Prostate gland (tissue), 2 donors: Measurements from ENCODE around the gene UBA7. TPM values are rescaled to one million over a fixed set of nuclear protein-coding genes. Genes with fewer than 3 reads are reported as not detected.

Experiments
- DNase-seq: peaks from one replicate; pipeline ENCODE4 v3.0.0-alpha.2; 2019; ENCODE audit warnings: low spot score
- H3K27ac ChIP-seq, 2 donors: fragments of 200-600 bp; sonication (generic); 2 replicates each; pipeline ENCODE4 v1.5.1; 2017 to 2019
- H3K27me3 ChIP-seq: fragments of 200-600 bp; sonication (generic); replicated peaks from 2 replicates; pipeline ENCODE4 v1.5.1; 2019; ENCODE audit not compliant: insufficient read depth
- H3K36me3 ChIP-seq, 2 donors: fragments of 200-600 bp; sonication (generic); 1 replicate in 1 of 2; 2 replicates in 1 of 2; pipeline versions ENCODE4 v1.5.1 to v1.8.1; 2017 to 2019
- H3K4me1 ChIP-seq: fragments of 200-600 bp; sonication (generic); replicated peaks from 2 replicates; pipeline ENCODE4 v1.5.1; 2019
- H3K4me3 ChIP-seq, 2 donors: fragments of 200-600 bp; sonication (generic); 2 replicates each; pipeline ENCODE4 v1.5.1; 2017 to 2019
- H3K9me3 ChIP-seq: fragments of 200-600 bp; sonication (generic); 2 replicates; pipeline ENCODE4 v1.5.1; 2017
- POLR2A ChIP-seq: fragments of 450-650 bp; IDR thresholded peaks from one replicate; pipeline ENCODE4 v1.6.1; 2016; ENCODE audit warnings: antibody characterized with exemption, mild to moderate bottlenecking
- POLR2AphosphoS5 ChIP-seq: sonication (generic); formaldehyde crosslinking; IDR thresholded peaks from one replicate; pipeline ENCODE4 v1.6.1; 2017; ENCODE audit warnings: antibody characterized with exemption
- WGBS: methylation state at CpG from one replicate; pipeline ENCODE4 v1.1.5; 2018; 5-methylcytosine and 5-hydroxymethylcytosine counted together
- intact Hi-C: fragments of 100-400 bp; cut with DNase I; formaldehyde crosslinking; loops from one replicate; pipeline ENCODE4 v1.14.2; 2022
- total RNA-seq, 2 donors: library from RNA; depleted of rRNA; stranded (reverse); fragments of >200 nt; gene quantifications; one replicate each; pipeline ENCODE4 v1.1.0, GENCODE V29; 2016
- TF ChIP-seq, protein P1 (sequence below), 4 experiments: fragments of 200-600 bp in 2 of 4; fragments of 450-650 bp in 2 of 4; sonication (generic) in 2 of 4; IDR thresholded peaks; 1 replicate in 3 of 4; 2 replicates in 1 of 4; pipeline ENCODE4 v1.5.1; 2016 to 2019; ENCODE audit warnings: antibody characterized with exemption in 4 of 4, mild to moderate bottlenecking in 2 of 4, moderate library complexity in 2 of 4

UBA7 gene
- total RNA-seq, 2 donors from 2014 or later = 50.5 to 96.9 TPM

DNA sequence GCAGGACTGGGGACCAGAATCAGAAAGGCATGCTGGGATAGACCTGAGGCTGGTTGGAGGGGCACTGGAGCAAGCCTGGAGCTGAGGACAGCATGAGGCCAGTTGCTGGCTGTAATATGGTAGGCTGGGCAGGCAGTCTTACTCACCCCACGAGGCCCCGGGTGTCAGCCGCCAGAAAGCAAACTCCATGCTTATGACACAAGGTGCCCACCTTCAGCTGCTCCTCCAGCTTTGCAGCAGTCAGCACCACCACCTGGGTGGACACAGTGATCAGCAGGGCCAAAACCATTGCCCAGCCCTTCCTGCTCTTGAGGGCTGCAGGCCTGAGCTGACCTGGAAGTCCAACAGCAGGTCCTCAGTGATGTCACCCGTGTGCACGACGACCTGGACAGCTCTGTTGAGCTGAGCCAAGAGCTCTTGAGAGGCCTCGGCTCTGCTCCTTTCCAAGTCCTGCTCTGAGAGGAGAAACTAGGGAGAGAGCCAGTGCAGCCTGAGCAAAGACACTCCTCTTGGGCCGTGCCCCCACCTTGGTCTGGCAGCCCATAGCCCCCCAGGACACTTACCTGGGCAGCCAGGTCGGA lies 747 bp downstream of the UBA7 start:
- WGBS = 35% methylated on average over 9 of the region's 9 CpGs
- Histone ChIP-seq H3K27ac (peak overlapping the region; percentile 66 to 71), H3K9me3 (no peaks in the 10 kb centered on the region), H3K4me1 (peaks cover 9% of the 10 kb centered on the region), H3K27me3 (no peaks in the 10 kb centered on the region), H3K4me3 (peak overlapping the region; percentile 33 to 34), H3K36me3 (peaks cover 0 to 10% of the 10 kb centered on the region in 2 donors)
- DNase-seq = no peak
- intact Hi-C loops = no loop called here
- TF ChIP-seq POLR2AphosphoS5 (no peak), POLR2A (no peak)
- TF ChIP-seq, protein P1, sequence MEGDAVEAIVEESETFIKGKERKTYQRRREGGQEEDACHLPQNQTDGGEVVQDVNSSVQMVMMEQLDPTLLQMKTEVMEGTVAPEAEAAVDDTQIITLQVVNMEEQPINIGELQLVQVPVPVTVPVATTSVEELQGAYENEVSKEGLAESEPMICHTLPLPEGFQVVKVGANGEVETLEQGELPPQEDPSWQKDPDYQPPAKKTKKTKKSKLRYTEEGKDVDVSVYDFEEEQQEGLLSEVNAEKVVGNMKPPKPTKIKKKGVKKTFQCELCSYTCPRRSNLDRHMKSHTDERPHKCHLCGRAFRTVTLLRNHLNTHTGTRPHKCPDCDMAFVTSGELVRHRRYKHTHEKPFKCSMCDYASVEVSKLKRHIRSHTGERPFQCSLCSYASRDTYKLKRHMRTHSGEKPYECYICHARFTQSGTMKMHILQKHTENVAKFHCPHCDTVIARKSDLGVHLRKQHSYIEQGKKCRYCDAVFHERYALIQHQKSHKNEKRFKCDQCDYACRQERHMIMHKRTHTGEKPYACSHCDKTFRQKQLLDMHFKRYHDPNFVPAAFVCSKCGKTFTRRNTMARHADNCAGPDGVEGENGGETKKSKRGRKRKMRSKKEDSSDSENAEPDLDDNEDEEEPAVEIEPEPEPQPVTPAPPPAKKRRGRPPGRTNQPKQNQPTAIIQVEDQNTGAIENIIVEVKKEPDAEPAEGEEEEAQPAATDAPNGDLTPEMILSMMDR (IDR thresholded peaks at IDR 0.05) = no peak

DNA sequence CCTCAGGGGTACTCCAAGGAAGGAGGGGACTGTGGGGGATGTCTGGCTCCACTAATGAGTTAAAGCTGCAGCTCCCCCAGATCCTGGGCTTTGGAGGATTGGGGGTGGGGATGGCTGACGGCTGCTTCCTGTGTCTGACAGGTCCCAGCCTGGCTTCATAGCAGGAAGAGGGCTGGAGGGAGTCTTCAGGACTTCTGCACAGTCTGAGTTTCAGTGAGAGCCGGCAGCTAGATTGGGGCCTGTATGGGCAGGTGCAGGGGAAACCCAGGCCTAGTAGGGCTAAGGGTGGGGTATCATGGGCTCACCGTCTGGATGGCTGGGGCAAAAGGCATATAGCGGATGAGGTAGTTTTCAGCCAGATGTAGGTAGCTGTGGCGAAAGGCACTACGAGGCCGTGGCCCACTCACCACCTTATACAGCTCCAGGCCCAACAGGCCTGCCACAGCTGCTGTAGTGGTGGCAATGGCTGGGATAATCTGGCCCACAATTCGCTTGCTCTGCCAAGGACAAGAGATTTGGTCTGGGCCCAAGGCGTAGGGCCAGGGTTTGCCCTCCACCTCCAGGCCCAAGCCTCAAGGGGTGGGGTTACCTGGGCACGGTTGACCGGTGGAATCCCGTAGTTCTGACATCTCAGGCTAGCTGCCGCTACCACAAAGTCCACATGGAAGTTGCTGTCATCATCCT lies 6.2 kb downstream of the UBA7 start:
- Histone ChIP-seq H3K4me1 (peaks cover 22% of the 10 kb centered on the region), H3K36me3 (peaks cover 0 to 10% of the 10 kb centered on the region in 2 donors), H3K27ac (peak overlapping the region; percentile 1 to 85), H3K9me3 (no peaks in the 10 kb centered on the region), H3K4me3 (no peak overlapping the region), H3K27me3 (no peaks in the 10 kb centered on the region)
- TF ChIP-seq POLR2AphosphoS5 (no peak), POLR2A (no peak)
- TF ChIP-seq, protein P1 (IDR thresholded peaks at IDR 0.05) = no peak
- DNase-seq = no peak
- WGBS = 54% methylated on average over 13 of the region's 13 CpGs
- intact Hi-C loops = no loop called here

DNA sequence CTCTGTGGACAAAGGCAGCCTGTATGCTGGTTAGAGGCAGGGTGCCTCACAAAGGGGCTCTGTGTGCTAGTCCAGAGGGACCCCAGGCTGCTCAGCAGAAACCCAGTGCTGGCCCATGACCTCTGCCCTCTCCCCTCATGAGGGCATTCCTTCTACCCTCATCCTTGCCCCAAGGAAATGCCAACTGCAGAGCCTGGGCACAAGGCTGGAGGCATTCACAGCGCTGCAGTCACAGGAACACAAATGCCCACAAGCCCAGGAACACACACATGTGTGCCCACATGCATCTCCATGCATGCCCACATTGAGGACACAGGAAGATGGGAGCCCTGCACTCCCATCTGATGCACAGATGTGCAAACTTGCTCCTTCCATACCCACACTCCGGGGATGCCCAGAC lies 6.9 kb downstream of the UBA7 start:
- no peaks in the 10 kb centered on the region for H3K9me3 ChIP-seq
- no peak for DNase-seq
- WGBS = 72% methylated on average over 2 of the region's 2 CpGs
- peaks cover 21% of the 10 kb centered on the region for H3K4me1 ChIP-seq
- intact Hi-C loops = no loop called here
- TF ChIP-seq, protein P1 (IDR thresholded peaks at IDR 0.05) = no peak
- TF ChIP-seq POLR2AphosphoS5 (no peak), POLR2A (no peak)
- no peak overlapping the region for H3K4me3 ChIP-seq
- peaks cover 0 to 9% of the 10 kb centered on the region in 2 donors for H3K36me3 ChIP-seq
- no peaks in the 10 kb centered on the region for H3K27me3 ChIP-seq
- H3K27ac ChIP-seq = peak overlapping the region; percentile 85 to 89

DNA sequence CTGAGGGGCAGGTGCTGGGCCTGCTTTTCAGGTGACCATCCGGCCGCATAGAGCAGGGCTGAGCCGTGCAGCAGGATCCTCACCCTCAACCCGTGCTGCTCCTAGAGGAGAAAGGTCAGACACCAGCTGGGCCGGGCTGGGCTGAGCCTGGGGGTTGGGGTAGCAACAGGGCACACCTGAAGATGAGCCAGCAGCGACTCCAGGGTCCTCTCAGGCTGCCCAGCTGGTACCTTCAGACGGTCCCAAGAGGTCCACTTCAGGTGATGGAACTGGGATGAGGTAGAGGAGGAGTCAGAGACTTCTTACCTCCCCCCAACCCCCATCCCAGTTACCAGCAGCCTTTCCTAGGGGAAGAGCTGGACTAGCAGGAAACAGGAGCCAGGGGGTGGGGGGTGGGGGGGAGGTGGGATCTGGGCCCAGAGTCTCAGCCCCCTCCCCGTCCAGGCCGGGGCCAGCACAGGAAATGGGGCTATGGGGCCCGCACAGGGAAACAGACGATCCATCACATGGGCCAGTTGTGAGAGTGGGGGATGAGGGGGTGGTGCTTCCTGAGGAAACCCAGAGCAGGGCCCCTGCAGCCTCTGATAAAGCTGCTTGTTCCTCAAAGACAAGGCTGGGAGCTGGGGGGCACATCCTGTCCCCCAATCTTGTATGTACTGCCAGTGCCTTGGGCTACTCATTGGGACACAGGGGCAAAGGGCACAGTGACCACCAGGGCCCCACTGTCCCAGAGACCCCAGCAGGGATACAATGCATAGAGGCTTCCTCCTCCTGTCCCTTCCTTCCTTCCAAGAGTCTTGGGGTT lies 7.7 kb downstream of the UBA7 start:
- no peak overlapping the region for H3K4me3 ChIP-seq
- DNase-seq = no peak
- peak overlapping the region; percentile 85 to 89 for H3K27ac ChIP-seq
- intact Hi-C loops = no loop called here
- no peak for TF ChIP-seq POLR2AphosphoS5
- TF ChIP-seq, protein P1 (IDR thresholded peaks at IDR 0.05) = no peak
- TF ChIP-seq POLR2A = no peak
- H3K4me1 ChIP-seq = peaks cover 21% of the 10 kb centered on the region
- H3K36me3 ChIP-seq = peaks cover 0 to 2% of the 10 kb centered on the region in 2 donors
- 37% methylated on average over 10 of the region's 11 CpGs for WGBS
- H3K27me3 ChIP-seq = no peaks in the 10 kb centered on the region
- no peaks in the 10 kb centered on the region for H3K9me3 ChIP-seq
